Lower leg skin (tissue), 4 donors: ENCODE measurements around the gene ZNF862. TPM values are rescaled to one million over a fixed set of nuclear protein-coding genes. Genes with fewer than 3 reads are reported as not detected.
"Not testable (repeated sequence)": the region's sequence is repeated elsewhere in the genome, so short reads cannot be mapped to it uniquely, and the experiment has no call there.

Experiments used
- DNase-seq, 2 donors: peaks; one replicate each; pipeline ENCODE4 v3.0.0-alpha.2; 2019; ENCODE audit warnings: low spot score in 2 of 2
- H3K4me3 ChIP-seq: fragments of 200-600 bp; sonication (generic); 2 replicates; pipeline ENCODE4 v1.5.1; 2017; ENCODE audit warnings: mild to moderate bottlenecking, low read depth; ENCODE audit not compliant: poor library complexity, severe bottlenecking
- POLR2A ChIP-seq, 2 donors: fragments of 450-650 bp; IDR thresholded peaks; one replicate each; pipeline ENCODE4 v1.6.1; 2016 to 2017; ENCODE audit warnings: antibody characterized with exemption in 2 of 2, mild to moderate bottlenecking in 1 of 2, moderate library complexity in 1 of 2
- WGBS, 2 donors: methylation state at CpG; one replicate each; pipeline ENCODE4 v1.1.5; 2018; 5-methylcytosine and 5-hydroxymethylcytosine counted together
- intact Hi-C: fragments of 100-400 bp; cut with DNase I; formaldehyde crosslinking; loops from one replicate; pipeline ENCODE4 v1.15.0; 2023; ENCODE audit warnings: low total_unique reads
- total RNA-seq, 4 donors: library from RNA; depleted of rRNA; stranded (reverse); fragments of >200 nt; gene quantifications; one replicate each; pipeline ENCODE4 v1.1.0, GENCODE V29; 2016
- TF ChIP-seq, protein P1 (sequence below), 3 donors: fragments of 450-650 bp; IDR thresholded peaks; one replicate each; pipeline ENCODE4 v1.5.1; 2016; ENCODE audit warnings: antibody characterized with exemption in 3 of 3, mild to moderate bottlenecking in 3 of 3, moderate library complexity in 2 of 3

Gene ZNF862
- total RNA-seq, 4 donors from 2014 or later = 12.8 to 34.3 (median 22.3) TPM

DNA sequence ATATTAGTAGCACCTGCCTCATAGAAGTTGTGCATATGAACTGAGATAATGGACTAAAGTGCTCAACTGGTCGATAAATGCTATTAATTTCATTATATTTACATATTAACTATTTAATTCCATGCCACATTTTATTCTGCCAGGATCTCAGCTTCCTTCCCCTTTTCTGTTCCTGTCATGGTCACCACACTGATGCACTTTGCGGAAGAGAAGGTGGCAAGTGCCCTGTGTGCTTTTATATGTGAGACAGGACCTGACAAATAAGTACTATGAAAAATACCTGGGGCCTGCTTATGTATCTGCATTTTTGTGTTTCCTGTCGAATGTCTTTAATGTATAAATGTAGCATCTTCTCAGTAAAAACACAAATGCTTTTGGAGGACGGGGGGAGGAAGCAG lies 47.8 kb downstream of the ZNF862 start:
- TF ChIP-seq, protein P1, sequence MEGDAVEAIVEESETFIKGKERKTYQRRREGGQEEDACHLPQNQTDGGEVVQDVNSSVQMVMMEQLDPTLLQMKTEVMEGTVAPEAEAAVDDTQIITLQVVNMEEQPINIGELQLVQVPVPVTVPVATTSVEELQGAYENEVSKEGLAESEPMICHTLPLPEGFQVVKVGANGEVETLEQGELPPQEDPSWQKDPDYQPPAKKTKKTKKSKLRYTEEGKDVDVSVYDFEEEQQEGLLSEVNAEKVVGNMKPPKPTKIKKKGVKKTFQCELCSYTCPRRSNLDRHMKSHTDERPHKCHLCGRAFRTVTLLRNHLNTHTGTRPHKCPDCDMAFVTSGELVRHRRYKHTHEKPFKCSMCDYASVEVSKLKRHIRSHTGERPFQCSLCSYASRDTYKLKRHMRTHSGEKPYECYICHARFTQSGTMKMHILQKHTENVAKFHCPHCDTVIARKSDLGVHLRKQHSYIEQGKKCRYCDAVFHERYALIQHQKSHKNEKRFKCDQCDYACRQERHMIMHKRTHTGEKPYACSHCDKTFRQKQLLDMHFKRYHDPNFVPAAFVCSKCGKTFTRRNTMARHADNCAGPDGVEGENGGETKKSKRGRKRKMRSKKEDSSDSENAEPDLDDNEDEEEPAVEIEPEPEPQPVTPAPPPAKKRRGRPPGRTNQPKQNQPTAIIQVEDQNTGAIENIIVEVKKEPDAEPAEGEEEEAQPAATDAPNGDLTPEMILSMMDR (IDR thresholded peaks at IDR 0.05) = no peak
- no peak for TF ChIP-seq POLR2A (IDR thresholded peaks at IDR 0.05)
- intact Hi-C loops = no loop called here
- DNase-seq = no peak
- WGBS, 2 donors = 77 to 82% methylated on average over 4 of the region's 4 CpGs
- H3K4me3 ChIP-seq = no peak overlapping the region

DNA sequence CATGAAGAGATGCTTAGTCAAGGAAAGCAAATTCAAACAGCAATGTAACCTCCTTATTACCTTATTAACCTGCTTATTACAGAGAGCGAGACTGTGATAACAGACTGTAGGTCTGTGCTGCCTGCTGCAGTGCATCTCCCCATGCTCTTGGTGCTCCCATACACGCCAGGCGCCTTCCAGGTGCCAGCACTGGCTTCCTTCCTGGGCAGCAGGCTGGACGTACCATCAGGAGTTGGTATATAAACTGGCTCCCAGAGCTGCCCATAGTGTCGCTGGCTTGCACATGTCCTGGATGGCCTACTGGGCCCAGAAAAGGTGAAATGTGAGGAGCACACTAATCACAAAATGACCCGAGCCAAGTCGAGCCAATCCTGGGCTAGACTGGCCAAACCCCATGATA lies 49.1 kb downstream of the ZNF862 start:
- WGBS, 2 donors = 93 to 94% methylated on average over 7 of the region's 7 CpGs
- TF ChIP-seq, protein P1 (IDR thresholded peaks at IDR 0.05) = no peak
- TF ChIP-seq POLR2A (IDR thresholded peaks at IDR 0.05) = no peak
- intact Hi-C loops = no loop called here
- no peak for DNase-seq
- H3K4me3 ChIP-seq = no peak overlapping the region

DNA sequence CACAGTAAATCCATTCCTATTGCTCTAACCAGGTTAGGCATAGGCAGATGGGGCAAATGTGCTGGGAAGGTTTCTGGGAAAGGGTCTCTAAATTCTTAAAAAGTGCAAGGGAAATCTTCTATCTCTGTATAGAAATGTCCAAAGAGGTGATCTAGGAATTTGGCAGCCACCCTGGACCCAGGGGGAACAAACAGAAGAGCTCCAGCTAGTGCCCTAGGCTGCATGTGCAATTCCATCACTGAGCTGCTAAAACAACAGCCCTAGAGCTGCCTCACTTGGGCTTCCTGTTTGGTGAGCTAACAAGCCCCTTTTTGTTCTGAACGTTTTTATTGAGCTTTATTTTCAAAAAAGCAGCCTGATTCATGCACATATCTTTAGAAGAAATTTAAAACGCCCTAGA lies 52.5 kb downstream of the ZNF862 start:
- 22 to 39% methylated on average over 2 of the region's 2 CpGs for WGBS, 2 donors
- DNase-seq, H3K4me3 ChIP-seq, intact Hi-C loops: not testable (repeated sequence)

DNA sequence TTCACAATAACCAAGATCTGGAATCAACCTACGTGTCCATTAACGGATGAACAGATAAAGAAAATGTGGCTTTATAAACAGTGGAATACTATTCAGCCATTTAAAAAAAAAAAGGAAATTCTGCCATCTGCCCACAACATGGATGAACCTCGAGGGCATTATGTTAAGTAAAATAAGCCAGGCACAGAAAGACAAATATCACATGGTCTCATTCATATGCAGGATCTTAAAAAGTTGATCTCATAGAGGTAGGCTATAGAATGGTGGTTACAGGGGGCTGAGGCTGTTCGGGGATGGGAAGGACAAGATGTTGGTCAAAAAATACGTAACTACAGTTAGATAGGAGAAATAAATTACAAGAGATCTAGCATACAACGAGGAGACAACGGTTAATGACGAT lies 56.8 kb downstream of the ZNF862 start:
- intact Hi-C loops, DNase-seq, H3K4me3 ChIP-seq: not testable (repeated sequence)
- 62 to 71% methylated on average over 8 of the region's 8 CpGs for whole genome bisulfite sequencing, 2 donors

DNA sequence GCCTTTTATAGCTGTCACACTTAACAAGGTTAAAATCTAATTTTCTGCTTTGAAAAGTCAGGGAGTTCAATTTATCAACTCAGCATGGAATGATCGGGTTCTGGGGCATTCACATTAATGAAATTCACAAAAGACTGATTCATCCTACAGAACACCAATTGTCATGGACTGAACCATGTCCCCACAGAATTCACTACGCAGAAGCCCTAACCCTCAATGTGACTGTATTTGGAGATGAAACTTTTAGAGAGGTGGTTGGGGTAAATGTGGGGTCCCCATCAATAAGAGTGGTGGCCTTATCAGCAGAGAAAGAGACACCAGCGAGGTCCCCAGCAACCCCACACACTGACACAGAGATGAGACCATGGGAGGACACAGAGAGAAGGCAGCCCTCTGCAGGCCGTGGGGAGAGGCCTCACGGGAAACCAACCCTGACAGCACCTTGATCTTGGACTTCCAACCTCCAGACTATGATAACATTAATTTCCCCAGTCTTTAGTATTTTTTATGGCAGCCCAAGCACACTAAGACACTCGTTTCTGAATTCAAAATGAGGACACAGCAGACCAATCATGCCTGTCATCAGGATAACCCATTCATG lies 69.7 kb downstream of the ZNF862 start:
- 78 to 83% methylated on average over 5 to 6 of the region's 6 CpGs for WGBS, 2 donors
- H3K4me3 ChIP-seq, intact Hi-C loops, DNase-seq: not testable (repeated sequence)

DNA sequence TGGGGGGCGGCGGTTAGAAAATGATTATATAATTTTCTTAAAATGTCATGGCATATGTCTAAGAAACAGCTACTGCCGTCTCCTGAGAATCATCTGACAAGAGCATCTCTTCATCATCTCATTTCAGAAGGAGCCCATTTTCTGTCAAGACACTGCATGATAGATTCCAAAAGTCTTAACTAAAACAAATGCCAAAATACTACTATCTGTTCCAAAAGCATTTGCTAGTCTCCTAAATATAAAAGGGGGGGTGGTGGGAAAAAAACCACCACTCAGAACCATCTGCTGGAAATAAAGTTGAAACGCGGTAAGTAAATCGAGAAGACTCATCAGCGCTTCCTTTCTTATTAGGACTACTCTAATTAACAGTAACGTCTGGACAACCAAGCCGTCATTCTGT lies 72.0 kb downstream of the ZNF862 start:
- intact Hi-C loops, H3K4me3 ChIP-seq, DNase-seq: not testable (repeated sequence)
- WGBS, 2 donors = 62 to 78% methylated on average over 7 of the region's 9 CpGs

DNA sequence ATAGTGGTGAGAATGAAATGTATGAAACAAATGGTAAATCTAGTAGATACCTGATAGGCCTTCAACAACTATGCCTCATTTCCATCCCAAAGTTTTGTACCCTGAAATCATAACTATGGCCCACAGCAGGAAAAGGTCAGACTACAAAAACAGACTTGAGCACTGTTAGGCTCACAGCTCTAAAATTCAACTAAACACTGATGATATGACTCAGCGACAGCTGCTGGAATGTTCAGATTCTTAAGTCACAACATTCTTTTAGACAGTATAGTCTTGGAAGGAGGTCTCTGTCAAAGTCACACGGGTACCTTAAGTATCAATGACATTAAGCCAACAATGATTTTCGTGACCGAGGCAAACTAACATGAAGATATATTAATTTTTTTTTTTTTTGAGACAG lies 74.0 kb downstream of the ZNF862 start:
- intact Hi-C loops, DNase-seq, H3K4me3 ChIP-seq: not testable (repeated sequence)
- WGBS, 2 donors = 58 to 100% methylated on average over 1 to 2 of the region's 4 CpGs

Other genes starting within 250 kb of the ZNF862 start
- 10 to 100 TPM in 2 of 4 donors, 1 to 10 TPM in 2; 6.2 to 12.1 (median 9.8) TPM for gene ZNF467, start 64.8 kb upstream of the ZNF862 start, total RNA-seq
- gene ATP6V0E2, start 35.6 kb downstream of the ZNF862 start, total RNA-seq = 10 to 100 TPM in 3 of 4 donors, 1 to 10 TPM in 1; 9.3 to 33.6 (median 20.6) TPM